ENCODE results near the gene SUMF2. TPM values are rescaled to one million over a fixed set of nuclear protein-coding genes. Genes with fewer than 3 reads are reported as not detected.
"Not testable (repeated sequence)": the region's sequence is repeated elsewhere in the genome, so short reads cannot be mapped to it uniquely, and the experiment has no call there.

The SUMF2 gene
- total RNA-seq, 4 donors from 2014 or later: 84.2 to 117 (median 88.6) TPM

DNA sequence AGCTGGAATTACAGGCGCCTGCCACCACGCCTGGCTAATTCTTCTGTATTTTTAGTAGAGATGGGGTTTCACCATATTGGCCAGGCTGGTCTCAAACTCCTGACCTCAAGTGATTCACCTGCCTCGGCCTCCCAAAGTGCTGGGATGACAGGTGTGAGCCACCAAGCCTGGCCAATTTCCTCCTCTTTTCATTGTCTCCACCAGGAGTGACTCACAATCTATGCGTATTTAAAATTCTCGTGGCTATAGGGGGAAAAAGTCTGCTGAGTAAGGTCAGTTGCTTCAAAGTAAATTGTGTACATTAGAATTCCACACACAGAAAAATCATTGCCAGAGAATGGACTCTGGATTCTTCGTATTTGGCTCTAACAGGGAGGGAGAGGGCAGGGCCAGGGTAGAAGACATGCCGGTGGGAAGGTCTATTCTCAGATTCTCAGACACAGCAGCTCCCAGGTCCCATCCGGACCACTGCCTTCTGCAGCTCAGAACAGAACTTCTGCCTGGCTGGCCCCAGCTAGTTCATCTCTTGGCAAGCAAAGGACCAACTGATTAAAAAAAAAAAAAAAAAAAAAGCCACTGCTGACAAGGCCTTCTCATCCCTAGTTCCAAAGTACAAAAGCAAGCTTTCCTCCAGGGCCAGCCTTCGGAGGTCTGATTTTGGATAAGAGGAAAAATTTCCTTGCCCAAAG lies 35.0 kb upstream of the SUMF2 start:
- no peak for TF ChIP-seq EP300 (IDR thresholded peaks at IDR 0.05)
- TF ChIP-seq, protein P1, sequence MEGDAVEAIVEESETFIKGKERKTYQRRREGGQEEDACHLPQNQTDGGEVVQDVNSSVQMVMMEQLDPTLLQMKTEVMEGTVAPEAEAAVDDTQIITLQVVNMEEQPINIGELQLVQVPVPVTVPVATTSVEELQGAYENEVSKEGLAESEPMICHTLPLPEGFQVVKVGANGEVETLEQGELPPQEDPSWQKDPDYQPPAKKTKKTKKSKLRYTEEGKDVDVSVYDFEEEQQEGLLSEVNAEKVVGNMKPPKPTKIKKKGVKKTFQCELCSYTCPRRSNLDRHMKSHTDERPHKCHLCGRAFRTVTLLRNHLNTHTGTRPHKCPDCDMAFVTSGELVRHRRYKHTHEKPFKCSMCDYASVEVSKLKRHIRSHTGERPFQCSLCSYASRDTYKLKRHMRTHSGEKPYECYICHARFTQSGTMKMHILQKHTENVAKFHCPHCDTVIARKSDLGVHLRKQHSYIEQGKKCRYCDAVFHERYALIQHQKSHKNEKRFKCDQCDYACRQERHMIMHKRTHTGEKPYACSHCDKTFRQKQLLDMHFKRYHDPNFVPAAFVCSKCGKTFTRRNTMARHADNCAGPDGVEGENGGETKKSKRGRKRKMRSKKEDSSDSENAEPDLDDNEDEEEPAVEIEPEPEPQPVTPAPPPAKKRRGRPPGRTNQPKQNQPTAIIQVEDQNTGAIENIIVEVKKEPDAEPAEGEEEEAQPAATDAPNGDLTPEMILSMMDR (IDR thresholded peaks at IDR 0.05): no peak
- no peak for TF ChIP-seq POLR2AphosphoS5 (IDR thresholded peaks at IDR 0.05)
- no peak for TF ChIP-seq POLR2A (IDR thresholded peaks at IDR 0.05)
- Histone ChIP-seq H3K4me3 (no peak overlapping the region), H3K27ac (no peak overlapping the region), H3K9me3 (no peaks in the 10 kb centered on the region), H3K36me3 (peaks cover 0 to 17% of the 10 kb centered on the region in 2 donors), H3K4me1 (peaks cover 0 to 8% (median 0%) of the 10 kb centered on the region in 3 donors), H3K27me3 (no peaks in the 10 kb centered on the region)
- 53 to 70% methylated on average over 6 to 9 of the region's 9 CpGs for WGBS, 2 donors (ENCODE audit: low coverage in 1 of 2)
- ATAC-seq: no peak

DNA sequence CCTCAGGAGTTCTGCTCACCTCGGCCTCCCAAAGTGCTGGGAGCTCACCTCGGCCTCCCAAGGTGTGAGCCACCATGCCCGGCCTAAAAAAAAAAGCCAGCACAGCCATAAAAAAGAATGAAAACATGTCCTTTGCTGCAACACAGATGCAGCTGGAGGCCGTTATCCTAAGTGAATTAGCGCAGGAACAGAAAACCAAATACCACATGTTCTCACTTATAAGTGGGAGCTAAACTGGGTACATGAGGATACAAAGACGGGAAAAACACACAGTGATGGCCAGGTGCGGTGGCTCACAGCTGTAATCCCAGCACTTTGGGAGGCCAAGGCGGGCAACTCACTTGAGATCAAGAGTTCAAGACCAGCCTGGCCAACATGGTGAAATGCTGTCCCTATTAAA lies 33.7 kb upstream of the SUMF2 start:
- 91 to 94% methylated on average over 6 of the region's 8 CpGs for WGBS, 2 donors (ENCODE audit: low coverage in 1 of 2)
- Histone ChIP-seq H3K9me3 (no peaks in the 10 kb centered on the region), H3K4me3 (no peak overlapping the region), H3K36me3 (peaks cover 0 to 17% of the 10 kb centered on the region in 2 donors), H3K27me3 (no peaks in the 10 kb centered on the region), H3K4me1 (peaks cover 0 to 8% (median 0%) of the 10 kb centered on the region in 3 donors), H3K27ac (no peak overlapping the region)
- no peak for ATAC-seq
- TF ChIP-seq, protein P1 (IDR thresholded peaks at IDR 0.05): no peak
- TF ChIP-seq EP300 (IDR thresholded peaks at IDR 0.05) (no peak), POLR2AphosphoS5 (IDR thresholded peaks at IDR 0.05) (no peak), POLR2A (IDR thresholded peaks at IDR 0.05) (no peak)

DNA sequence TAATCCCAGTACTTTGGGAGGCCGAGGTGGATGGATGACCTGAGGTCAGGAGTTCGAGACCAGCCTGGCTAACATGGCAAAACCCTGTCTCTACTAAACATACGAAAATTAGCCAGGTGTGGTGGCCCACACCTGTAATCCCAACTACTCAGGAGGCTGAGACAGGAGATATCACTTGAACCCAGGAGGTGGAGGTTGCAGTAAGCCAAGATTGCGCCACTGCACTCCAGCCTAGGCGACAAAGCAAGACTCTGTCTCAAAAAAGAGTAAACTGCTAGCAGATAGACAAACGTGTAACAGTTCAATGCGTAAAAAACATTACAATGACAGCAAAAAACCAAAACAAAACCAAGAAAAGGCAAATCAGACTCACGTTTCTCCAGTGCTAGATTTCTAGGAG lies 32.5 kb upstream of the SUMF2 start:
- not testable (repeated sequence) for H3K4me1 ChIP-seq, H3K4me3 ChIP-seq, ATAC-seq, H3K9me3 ChIP-seq, H3K27me3 ChIP-seq, H3K27ac ChIP-seq
- peaks cover 0 to 17% of the 10 kb centered on the region in 2 donors for H3K36me3 ChIP-seq
- WGBS, 2 donors (ENCODE audit: low coverage in 1 of 2): 74 to 75% methylated on average over 5 to 6 of the region's 8 CpGs

DNA sequence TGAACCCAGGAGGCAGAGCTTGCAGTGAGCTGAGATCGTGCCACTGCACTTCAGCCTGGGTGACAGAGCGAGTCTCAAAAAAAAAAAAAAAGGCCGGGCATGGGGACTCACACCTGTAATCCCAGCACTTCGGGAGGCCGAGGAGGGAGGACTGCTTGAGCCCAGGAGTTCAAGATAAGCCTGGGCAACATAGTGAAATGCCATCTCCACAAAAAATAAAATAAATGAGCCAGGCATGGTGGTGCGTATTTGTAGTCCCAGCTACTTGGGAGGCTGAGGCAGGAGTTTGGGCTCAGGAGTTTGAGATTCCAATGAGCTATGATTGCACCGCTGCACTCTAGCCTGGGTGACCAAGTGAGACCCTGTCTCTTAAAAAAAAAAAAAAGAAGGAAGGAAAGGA lies 31.5 kb upstream of the SUMF2 start:
- H3K4me1 ChIP-seq, H3K4me3 ChIP-seq, ATAC-seq, H3K27me3 ChIP-seq, H3K9me3 ChIP-seq, H3K27ac ChIP-seq: not testable (repeated sequence)
- 90 to 91% methylated on average over 5 to 7 of the region's 7 CpGs for WGBS, 2 donors (ENCODE audit: low coverage in 1 of 2)
- H3K36me3 ChIP-seq: peaks cover 0 to 17% of the 10 kb centered on the region in 2 donors

DNA sequence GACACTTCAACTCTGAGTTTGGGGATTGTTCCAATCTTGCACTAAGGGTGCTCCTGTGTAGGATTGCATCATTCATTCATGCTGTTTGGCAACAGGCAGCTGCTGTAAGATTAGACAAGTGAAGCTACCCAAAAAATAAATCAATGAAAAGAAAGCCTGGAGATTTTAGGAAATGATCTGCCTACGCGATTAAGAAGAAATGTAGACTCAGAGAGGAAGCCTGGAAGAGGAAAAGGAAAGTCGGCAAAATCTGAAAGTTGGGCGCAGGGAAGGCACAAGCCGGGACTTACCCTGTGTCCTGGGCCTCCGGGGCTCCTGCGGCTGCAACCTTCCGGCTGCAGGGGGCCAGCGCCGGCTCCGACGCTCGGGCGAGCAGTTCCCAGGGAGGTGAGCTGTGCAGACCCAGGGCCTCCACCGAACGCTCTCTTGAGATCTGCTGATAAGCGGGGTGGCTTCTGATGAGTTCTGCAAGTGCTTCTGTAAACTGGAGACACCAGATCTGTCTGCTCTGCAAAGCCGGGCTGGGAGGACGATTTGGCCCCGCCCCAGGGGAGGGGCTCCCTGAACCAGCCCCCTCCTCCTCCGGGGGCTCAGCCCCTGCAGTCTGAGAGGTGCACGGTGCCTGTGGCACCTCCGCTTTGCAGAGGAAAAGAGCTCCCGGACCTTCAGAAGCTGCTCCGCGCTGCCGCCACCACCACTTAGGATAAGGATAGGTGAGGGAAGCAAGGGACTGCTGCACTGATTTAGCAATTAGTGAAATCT lies 30.2 kb upstream of the SUMF2 start:
- Histone ChIP-seq H3K27me3 (no peaks in the 10 kb centered on the region), H3K27ac (peak overlapping the region in 2 of 4 donors; percentile 25 to 48), H3K9me3 (no peaks in the 10 kb centered on the region), H3K36me3 (peaks cover 0 to 16% of the 10 kb centered on the region in 2 donors), H3K4me3 (peak overlapping the region; percentile 56 to 58), H3K4me1 (peaks cover 0 to 8% (median 0%) of the 10 kb centered on the region in 3 donors)
- ATAC-seq: peak; percentile 75
- TF ChIP-seq POLR2A (IDR thresholded peaks at IDR 0.05) (no peak), POLR2AphosphoS5 (IDR thresholded peaks at IDR 0.05) (no peak), EP300 (IDR thresholded peaks at IDR 0.05) (no peak)
- TF ChIP-seq, protein P1 (IDR thresholded peaks at IDR 0.05): peak in 2 of 4 experiments; percentile 29 to 49
- WGBS, 2 donors (ENCODE audit: low coverage in 1 of 2): 1 to 7% methylated on average over 6 to 18 of the region's 27 CpGs

DNA sequence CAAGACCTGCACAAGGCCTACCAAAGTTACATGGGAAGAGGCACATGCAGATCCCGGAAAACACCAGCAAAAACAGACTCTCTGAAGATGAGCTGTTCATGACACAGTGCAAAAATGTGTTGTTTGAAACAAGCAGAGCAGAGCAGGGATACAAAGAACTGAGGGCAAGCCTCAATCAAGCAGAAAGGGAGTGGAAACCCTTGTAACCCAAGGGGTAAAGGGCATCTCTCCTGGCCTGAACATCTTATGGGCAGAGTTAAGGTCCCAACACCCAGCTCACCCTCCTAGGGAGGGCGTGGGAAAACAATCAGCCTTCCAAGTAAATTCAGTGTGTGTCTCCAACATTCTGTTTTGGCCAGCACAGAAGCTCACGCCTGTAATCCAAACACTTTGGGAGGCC lies 23.4 kb upstream of the SUMF2 start:
- Histone ChIP-seq H3K4me1 (no peaks in the 10 kb centered on the region), H3K27me3 (no peaks in the 10 kb centered on the region), H3K9me3 (no peaks in the 10 kb centered on the region), H3K4me3 (no peak overlapping the region), H3K27ac (no peak overlapping the region), H3K36me3 (peaks cover 0 to 8% of the 10 kb centered on the region in 2 donors)
- 61 to 76% methylated on average over 2 of the region's 3 CpGs for WGBS, 2 donors (ENCODE audit: low coverage in 1 of 2)
- no peak for ATAC-seq
- no peak for TF ChIP-seq POLR2A (IDR thresholded peaks at IDR 0.05)
- TF ChIP-seq, protein P1 (IDR thresholded peaks at IDR 0.05): no peak
- TF ChIP-seq EP300 (IDR thresholded peaks at IDR 0.05): no peak
- no peak for TF ChIP-seq POLR2AphosphoS5 (IDR thresholded peaks at IDR 0.05)

DNA sequence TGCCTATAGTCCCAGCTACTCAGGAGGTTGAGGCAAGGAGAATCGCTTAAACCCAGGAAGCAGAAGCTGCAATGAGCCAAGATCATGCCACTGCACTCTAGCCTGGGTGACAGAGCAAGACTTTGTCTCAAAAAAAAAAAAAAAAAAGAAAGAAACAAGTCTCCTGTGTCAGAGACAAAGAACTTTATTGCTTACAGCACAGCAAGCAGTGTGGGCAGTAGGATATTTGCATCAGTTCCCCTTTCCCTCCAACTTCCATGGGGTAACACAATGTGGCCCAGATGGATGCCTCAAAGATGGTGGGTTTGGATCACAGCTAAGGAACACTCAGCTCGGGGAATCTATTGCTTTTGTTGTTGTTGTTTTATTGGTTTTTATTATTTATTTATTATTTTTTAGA lies 18.3 kb upstream of the SUMF2 start:
- 89 to 100% methylated on average over 1 to 2 of the region's 2 CpGs for WGBS, 2 donors (ENCODE audit: low coverage in 1 of 2)
- Histone ChIP-seq H3K27ac (peak overlapping the region in 1 of 4 donors; percentile 75), H3K4me1 (peaks cover 0 to 48% (median 6%) of the 10 kb centered on the region in 3 donors)
- H3K4me3 ChIP-seq, ATAC-seq, H3K9me3 ChIP-seq, H3K27me3 ChIP-seq, H3K36me3 ChIP-seq: not testable (repeated sequence)

All from gastroesophageal sphincter (tissue), 4 donors.